Right lobe of liver (tissue), 6 donors: ENCODE data around the gene SLC39A7. TPM values are rescaled to one million over a fixed set of nuclear protein-coding genes. Genes with fewer than 3 reads are reported as not detected.
A peak's percentile ranks its signal among the peaks of the same experiment; 100 is the strongest.

ENCODE experiments used
- ATAC-seq, 4 donors: fragments of 200-7000 bp; cut with Tn5 transposase; one replicate each; pipeline ENCODE4 v1.9.1; 2020; ENCODE audit warnings: mild to moderate bottlenecking in 4 of 4, moderate library complexity in 4 of 4
- DNase-seq, 3 donors: peaks; one replicate each; pipeline ENCODE4 v3.0.0-alpha.2; 2020
- H3K27ac ChIP-seq, 3 donors: fragments of 200-600 bp; one replicate each; pipeline ENCODE4 v1.8.0; 2022
- H3K27me3 ChIP-seq, 2 donors: fragments of 200-600 bp; one replicate each; pipeline ENCODE4 v1.8.0; 2022
- H3K36me3 ChIP-seq, 4 donors: fragments of 200-600 bp; sonication (generic) in 1 of 4; one replicate each; pipeline versions ENCODE4 v1.5.1 to v1.8.0; 2017 to 2022; ENCODE audit warnings: control low read depth in 1 of 4
- H3K4me1 ChIP-seq, 4 donors: fragments of 200-600 bp; sonication (generic) in 1 of 4; one replicate each; pipeline versions ENCODE4 v1.5.1 to v1.8.0; 2017 to 2022; ENCODE audit warnings: control low read depth in 1 of 4
- H3K4me3 ChIP-seq, 3 donors: fragments of 200-600 bp; one replicate each; pipeline ENCODE4 v1.8.0; 2022
- H3K9me3 ChIP-seq, 4 donors: fragments of 200-600 bp; sonication (generic) in 1 of 4; one replicate each; pipeline versions ENCODE4 v1.5.1 to v1.8.0; 2017 to 2022; ENCODE audit warnings: control low read depth in 1 of 4
- CTCF ChIP-seq, 4 donors: fragments of 200-600 bp in 3 of 4; fragments of 450-650 bp in 1 of 4; IDR thresholded peaks; one replicate each; pipeline versions ENCODE4 v1.5.1 to v1.8.0; 2016 to 2022; ENCODE audit warnings: antibody characterized with exemption in 4 of 4, mild to moderate bottlenecking in 2 of 4
- POLR2A ChIP-seq: fragments of 450-650 bp; IDR thresholded peaks from one replicate; pipeline ENCODE4 v1.6.1; 2017; ENCODE audit warnings: antibody characterized with exemption, mild to moderate bottlenecking
- WGBS: methylation state at CpG from one replicate; pipeline ENCODE4 v1.1.6; 2018; ENCODE audit warnings: low coverage, low lambda C conversion rate; ENCODE audit not compliant: insufficient coverage; ENCODE audit errors: missing lambda C conversion rate; 5-methylcytosine and 5-hydroxymethylcytosine counted together
- intact Hi-C, 2 donors: fragments of 100-400 bp; cut with DNase I; formaldehyde crosslinking; loops; one replicate each; pipeline versions ENCODE4 v1.11.2 to v1.14.1; 2022
- total RNA-seq, 6 experiments: library from RNA; depleted of rRNA in 2 of 6; stranded (reverse); fragments of >200 nt in 2 of 6; fragmentation: NEBNext Ultra II Directional in 3 of 6; extraction: Animal tissue kit (Norgen Biotek cat#: 25700) in 3 of 6; gene quantifications; one replicate each; pipeline versions ENCODE4 v1.1.0 to v1.2.4, GENCODE V29; 2016 to 2023
- donor health status: DM: no; HTN: yes; CAD: no.
- donor health status: DM: no; HTN: no; CAD: no.
- donor health status: DM: no; HTN: no; CAD: no.
- donor health status: DM: no; HTN: yes; CAD: no.
- donor health status: DM: no; HTN: yes; CAD: no.

The SLC39A7 gene
- total RNA-seq, 6 experiments from 2014 or later = 33.5 to 61.4 (median 50.1) TPM

GRCh38 chr6:33201935-33202334, 1.3 kb downstream of the SLC39A7 start:
- H3K4me1 ChIP-seq = peaks cover 3 to 59% (median 24%) of the 10 kb centered on the region in 4 donors
- intact Hi-C loops = no loop called here
- H3K36me3 ChIP-seq = peaks cover 0 to 25% (median 12%) of the 10 kb centered on the region in 4 donors
- no peaks in the 10 kb centered on the region for H3K27me3 ChIP-seq
- no peaks in the 10 kb centered on the region for H3K9me3 ChIP-seq
- WGBS = 92% methylated on average over 4 of the region's 6 CpGs
- no peak overlapping the region for H3K27ac ChIP-seq
- DNase-seq = no peak
- TF ChIP-seq POLR2A (no peak), CTCF (IDR thresholded peaks at IDR 0.05) (no peak)
- H3K4me3 ChIP-seq = peak overlapping the region; percentile 59 to 96 (median 88)
- no peak for ATAC-seq

- peaks cover 3 to 51% (median 20%) of the 10 kb centered on the region in 4 donors for H3K4me1 ChIP-seq
- H3K27ac ChIP-seq = no peak overlapping the region
- H3K27me3 ChIP-seq = no peaks in the 10 kb centered on the region
- intact Hi-C loops = no loop called here
- TF ChIP-seq CTCF (IDR thresholded peaks at IDR 0.05) = no peak
- TF ChIP-seq POLR2A = no peak
- DNase-seq = peak in 1 of 3 donors; percentile 37
- no peaks in the 10 kb centered on the region for H3K9me3 ChIP-seq
- 93% methylated on average over 3 of the region's 6 CpGs for WGBS
- H3K4me3 ChIP-seq = no peak overlapping the region
- ATAC-seq = no peak
- H3K36me3 ChIP-seq = peaks cover 0 to 20% (median 9%) of the 10 kb centered on the region in 4 donors
These were observed 2.1 kb downstream of the SLC39A7 start for GRCh38 chr6:33202799-33203198.

DNA sequence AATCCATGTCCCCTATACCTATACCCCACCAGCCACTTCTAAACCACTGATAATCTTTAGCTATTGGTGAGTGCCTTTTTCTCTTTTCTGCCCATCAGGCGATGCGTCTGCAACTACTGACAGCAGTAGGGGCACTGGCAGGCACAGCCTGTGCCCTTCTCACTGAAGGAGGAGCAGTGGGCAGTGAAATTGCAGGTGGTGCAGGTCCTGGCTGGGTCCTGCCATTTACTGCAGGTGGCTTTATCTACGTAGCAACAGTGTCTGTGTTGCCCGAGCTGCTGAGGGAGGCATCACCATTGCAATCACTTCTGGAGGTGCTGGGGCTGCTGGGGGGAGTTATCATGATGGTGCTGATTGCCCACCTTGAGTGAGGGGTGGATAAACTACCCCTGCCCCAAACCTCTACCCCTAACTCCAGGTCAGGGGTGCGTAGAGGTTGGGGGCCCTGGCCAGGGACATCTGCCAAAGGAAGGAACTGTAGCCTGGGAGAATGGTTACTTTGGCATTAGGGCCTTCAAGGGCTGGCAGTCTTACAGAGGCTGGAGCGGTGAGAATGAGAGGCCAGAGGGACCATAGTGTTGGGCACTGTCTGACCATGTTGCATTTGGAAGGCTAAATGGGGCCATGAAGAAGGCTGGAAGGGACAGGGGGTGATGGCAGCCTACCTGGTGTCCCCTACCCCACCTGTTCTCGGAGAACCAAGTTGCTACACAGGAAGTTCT, 2.9 kb downstream of the SLC39A7 start:
- peak overlapping the region in 1 of 3 donors; percentile 2 for H3K27ac ChIP-seq
- DNase-seq (peak in 1 of 3 donors; percentile 29), ATAC-seq (no peak)
- no peaks in the 10 kb centered on the region for H3K9me3 ChIP-seq
- intact Hi-C loops = no loop called here
- TF ChIP-seq POLR2A (no peak), CTCF (IDR thresholded peaks at IDR 0.05) (no peak)
- WGBS = 93% methylated on average over 4 of the region's 7 CpGs
- H3K4me1 ChIP-seq = peaks cover 3 to 44% (median 17%) of the 10 kb centered on the region in 4 donors
- no peaks in the 10 kb centered on the region for H3K27me3 ChIP-seq
- no peak overlapping the region for H3K4me3 ChIP-seq
- H3K36me3 ChIP-seq = peaks cover 0 to 20% (median 9%) of the 10 kb centered on the region in 4 donors

DNA sequence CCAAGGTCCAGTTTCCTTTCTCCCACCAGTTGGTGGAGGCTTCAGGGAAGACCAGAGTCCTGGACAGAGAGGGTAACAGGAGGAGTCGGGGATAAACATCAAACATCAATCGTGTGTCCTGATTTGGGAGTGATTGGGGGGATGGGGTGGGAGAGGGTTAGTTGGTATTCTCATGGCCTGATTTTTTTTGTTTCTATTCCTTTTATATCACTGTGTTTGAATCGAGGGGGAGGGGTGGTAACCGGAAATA, 3.4 kb downstream of the SLC39A7 start:
- DNase-seq (peak in 1 of 3 donors; percentile 36), ATAC-seq (no peak)
- Histone ChIP-seq H3K4me3 (peak overlapping the region in 2 of 3 donors; percentile 52 to 79), H3K27me3 (no peaks in the 10 kb centered on the region), H3K4me1 (peaks cover 3 to 45% (median 15%) of the 10 kb centered on the region in 4 donors), H3K36me3 (peaks cover 0 to 20% (median 9%) of the 10 kb centered on the region in 4 donors), H3K27ac (peak overlapping the region in 1 of 3 donors; percentile 65), H3K9me3 (no peaks in the 10 kb centered on the region)
- intact Hi-C loops = no loop called here
- WGBS = 1% methylated on average over 4 of the region's 4 CpGs
- TF ChIP-seq CTCF (IDR thresholded peaks at IDR 0.05) = no peak
- TF ChIP-seq POLR2A = no peak
